CD4-positive, alpha-beta T cell treated with Interleukin-15 for 1 hour (primary cell): Measurements from ENCODE around the gene PTPRN2.
"Not testable (repeated sequence)": the region's sequence is repeated elsewhere in the genome, so short reads cannot be mapped to it uniquely, and the experiment has no call there.

Experiments
- DNase-seq: peaks from one replicate; pipeline ENCODE4 v3.0.0-alpha.2; 2020

Gene PTPRN2

GRCh38 chr7:158431941-158432347 is 155.7 kb downstream of the PTPRN2 start:
- DNase-seq, result no peak

DNA sequence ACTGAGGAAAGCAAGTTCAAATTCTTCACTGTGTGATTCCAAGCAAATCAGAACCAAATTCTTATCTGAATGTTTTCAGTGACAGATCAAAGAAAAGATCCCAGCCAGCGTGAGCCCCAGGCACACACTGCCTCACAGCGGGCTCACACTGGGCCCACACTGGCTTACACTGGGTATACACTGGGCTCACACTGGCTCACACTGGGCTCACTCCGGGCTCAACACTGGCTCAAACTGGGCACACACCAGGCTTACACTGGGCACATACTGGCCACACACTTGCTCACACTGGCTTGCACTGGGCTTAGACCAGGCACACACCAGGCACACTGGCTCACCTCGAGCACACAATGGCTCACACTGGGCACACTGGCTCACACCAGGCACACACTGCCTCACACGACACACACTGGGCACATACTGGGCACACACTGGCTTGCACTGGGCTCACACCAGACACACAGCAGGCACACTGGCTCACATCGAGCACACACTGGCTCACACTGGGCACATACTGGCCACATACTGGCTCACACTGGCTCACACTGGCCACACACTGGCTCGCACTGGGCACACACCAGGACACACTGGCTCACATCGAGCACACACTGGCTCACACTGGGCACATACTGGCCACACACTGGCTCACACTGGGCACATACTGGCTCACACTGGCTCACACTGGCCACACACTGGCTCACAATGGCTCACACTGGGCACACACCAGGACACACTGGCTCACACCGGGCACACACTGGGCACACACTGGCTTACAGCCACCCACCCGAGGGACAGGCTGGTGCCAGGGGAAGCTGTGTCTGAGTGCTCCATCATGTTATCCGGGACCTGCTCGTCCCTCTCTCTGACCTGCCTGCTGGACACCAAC is 156.3 kb downstream of the PTPRN2 start:
- no peak for DNase-seq

DNA sequence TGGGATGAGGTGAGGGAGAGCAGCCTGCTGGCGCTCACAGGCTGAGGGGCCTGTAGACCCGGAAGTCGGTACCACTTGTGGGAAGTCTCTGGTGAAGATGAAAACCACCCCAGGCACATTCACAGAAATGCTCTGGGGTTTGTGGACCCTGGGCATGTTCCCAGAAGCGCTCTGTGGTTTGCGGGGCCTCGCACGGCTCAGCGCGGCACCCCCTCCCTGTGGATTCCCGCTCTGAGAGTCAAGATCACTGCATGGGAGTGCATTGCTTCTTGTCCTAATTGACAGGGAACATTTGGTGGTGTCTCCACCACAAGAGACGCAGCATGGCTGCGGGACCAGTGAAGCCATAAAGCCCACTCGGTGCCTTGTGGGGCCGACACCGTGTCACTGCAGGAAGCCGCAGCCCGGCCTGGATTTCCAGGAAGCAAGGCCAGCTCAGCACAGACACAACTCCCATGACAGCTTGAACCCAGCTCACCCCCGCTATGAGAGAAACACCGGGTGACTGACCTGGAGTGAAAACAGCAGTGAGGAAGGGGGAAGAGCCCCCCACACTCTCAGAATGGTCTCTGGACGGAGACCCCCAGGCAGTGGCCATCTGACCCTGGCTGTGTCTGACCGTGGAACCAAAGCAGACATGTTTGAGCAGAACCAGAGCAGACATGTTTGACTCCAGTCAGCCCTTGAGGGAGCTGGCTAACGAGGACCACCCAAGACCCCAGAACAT is 157.2 kb downstream of the PTPRN2 start:
- no peak for DNase-seq

DNA sequence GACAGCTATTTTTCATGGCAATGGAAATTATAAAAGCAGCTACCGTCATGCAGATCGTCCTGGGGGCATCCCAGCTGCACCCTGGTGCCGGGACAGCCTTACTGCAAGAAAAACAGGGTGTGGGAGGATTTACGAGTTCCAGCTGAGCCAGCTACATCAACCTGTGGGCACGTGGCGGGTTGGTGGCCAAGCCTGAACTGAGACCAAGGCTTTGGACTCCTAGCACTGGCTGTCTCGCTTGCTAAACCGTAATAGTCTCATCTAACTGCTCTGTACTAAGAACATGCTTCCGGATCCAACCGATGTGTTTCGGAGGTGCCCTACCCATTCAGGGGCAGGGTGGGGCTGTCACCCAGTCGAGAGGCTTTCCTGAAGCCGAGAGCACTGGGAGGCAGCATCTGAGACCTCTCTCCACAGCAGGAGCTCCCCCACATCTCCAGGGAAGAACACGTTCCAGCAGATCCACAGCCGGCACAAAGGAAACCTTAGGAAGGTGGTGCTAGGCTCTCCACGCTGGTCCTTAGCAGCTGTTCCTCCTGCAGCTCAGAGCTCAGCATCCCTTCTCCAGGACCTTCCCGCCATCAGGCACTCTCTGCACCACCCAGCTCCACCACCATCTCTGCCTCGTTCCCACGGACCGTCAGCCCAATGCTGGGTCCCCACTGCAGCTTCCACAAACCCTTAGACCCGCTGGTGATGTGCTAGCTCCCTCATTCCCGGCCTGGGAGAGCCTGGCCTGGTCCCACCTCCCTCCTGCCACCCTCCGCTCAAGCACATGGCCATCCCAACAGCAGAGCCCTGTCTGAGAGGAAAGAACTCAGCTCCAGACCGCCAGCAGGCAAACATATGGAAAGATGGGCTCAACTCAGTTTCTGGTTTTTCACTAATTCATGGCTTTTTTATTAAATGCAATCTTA is 158.5 kb downstream of the PTPRN2 start:
- DNase-seq, result no peak

GRCh38 chr7:158428131-158428836 is 159.3 kb downstream of the PTPRN2 start:
- DNase-seq, result no peak

GRCh38 chr7:158425676-158426075 is 161.9 kb downstream of the PTPRN2 start:
- not testable (repeated sequence) for DNase-seq

GRCh38 chr7:158424531-158424930 is 163.1 kb downstream of the PTPRN2 start:
- no peak for DNase-seq

GRCh38 chr7:158424011-158424410 is 163.6 kb downstream of the PTPRN2 start:
- DNase-seq, result no peak

DNA sequence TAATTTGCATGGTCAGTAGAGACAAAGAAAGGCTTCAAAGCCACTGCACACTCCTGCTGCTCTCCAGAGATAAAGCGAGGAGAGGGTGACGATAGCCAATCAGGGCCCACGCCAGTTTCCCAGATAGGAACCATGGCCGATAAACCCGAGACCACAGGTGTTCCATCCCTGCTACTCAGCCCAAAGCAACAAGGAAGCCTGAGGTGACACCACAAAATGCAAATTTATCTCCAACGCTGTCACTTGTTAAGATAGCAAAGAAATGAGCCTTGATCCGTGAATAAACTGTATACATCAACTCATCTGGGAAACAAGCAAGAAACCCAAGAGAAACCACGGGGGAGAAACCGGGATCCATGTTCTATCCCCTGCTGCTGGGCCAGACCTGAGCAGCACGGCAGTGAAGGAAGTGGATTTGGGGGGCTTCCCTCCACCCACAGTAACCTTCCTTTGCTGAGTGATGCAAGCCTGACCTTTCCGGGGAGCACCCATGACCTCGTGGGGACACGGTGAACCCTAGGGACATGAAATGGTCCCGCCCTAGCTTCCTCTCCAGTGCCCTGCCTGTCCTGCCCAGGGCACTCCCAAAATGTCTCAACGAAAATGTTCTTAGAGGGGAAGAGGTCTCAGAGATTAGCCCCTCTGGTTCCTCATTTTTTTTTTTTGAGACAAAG is 164.6 kb downstream of the PTPRN2 start:
- DNase-seq, result no peak

- no peak for DNase-seq
Measured at GRCh38 chr7:158422196-158422886, 165.3 kb downstream of the PTPRN2 start.

DNA sequence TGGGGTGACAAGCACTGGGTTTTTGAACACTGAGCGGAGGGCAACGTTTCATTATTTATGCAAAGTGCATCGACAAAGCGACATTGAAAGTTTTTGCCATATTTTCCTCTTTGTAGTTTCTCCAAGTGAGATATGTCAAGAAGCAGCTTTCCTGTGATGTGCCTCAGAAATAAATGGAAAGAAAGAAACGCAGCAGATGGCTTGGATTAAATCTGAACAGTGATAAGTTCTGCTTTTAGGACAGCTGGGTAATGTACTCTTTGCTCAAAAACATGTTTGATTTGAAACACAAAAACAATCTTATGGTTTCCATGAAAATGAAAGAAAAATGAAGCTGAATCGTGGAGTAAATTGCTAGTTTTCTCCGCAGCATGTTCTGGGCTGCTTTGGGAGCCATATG is 166.3 kb downstream of the PTPRN2 start:
- no peak for DNase-seq

DNA sequence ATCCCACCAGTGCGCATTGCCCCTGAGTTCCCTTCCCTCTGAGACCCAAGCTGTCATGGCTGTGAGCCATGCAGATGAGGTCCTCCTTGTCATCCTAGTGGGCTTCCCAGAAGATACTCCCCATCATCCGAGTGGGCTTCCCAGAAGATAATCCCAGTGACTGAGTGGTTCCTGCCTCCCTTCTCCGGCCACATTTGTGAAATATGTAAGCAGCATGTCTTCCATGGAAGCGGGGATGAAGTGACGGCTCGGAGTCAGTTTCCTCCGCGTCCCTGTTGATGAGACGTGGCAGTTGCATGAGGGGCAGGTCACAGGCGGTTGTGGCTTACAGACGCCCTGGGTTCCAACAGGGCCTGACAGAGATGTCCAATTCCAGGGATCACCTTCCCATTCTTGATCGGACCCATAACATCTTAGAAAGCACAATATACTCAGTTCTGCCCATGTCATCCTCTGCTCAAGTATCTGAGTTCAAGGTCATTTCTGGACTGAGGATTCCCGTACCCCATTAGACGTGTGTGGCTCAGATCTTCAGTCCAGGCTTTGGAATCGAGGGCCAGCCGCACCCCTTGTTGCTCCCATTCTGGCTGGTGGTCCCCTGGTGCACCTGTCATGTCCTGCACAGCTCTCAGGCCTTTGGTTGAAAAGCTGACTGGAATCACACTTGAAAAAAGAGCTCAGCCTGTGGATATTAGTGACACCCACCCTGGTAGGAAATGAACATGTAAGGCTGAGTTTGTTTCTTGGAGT is 166.9 kb downstream of the PTPRN2 start:
- no peak for DNase-seq

DNA sequence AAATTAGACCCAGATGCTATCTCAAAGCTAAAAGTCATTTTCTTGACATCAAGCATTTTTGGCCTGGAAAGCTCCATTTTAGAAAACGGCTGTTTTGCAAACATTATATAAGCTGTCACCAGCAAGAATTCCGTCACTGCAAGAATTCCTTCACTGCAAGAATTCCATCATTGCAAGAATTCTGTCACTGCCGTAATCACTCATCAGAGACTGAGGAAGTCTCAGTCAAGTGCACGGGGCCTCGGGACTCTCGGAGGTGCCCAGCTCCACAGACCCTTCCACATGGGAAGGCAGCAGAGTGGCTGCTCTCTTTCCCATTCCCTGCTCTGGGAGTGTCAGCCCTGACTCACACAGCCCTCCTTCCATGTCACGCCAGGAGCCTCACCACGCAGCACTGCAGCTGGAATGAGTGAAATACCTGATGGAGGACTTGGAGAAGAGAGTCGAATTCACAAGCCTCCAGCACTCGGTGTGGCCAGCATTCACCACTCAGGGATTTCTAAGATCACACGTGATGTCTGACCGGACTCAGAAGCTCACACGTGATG is 168.3 kb downstream of the PTPRN2 start:
- no peak for DNase-seq

GRCh38 chr7:158418395-158418794 is 169.2 kb downstream of the PTPRN2 start:
- DNase-seq, result not testable (repeated sequence)

- no peak for DNase-seq
Measured at GRCh38 chr7:158416283-158416933, 171.2 kb downstream of the PTPRN2 start.

DNA sequence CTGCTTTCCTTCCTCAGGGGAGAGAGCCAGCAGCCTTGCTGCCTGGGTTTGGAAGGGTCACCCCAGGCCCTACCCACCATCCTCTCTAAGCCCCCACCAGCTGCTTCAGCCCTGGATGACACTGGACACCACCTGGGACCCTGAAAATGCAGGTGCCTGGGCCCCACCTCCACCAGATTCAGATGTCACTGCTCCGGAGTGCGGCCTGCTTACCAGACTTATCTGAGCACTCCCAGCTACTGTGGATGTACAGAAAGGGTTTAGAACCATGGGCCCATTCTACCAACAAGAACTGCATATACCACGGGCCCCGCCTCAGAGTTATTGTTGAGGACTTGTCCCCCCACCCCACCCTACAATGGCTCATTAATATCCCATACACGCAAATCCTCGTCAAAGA is 172.3 kb downstream of the PTPRN2 start:
- no peak for DNase-seq

DNA sequence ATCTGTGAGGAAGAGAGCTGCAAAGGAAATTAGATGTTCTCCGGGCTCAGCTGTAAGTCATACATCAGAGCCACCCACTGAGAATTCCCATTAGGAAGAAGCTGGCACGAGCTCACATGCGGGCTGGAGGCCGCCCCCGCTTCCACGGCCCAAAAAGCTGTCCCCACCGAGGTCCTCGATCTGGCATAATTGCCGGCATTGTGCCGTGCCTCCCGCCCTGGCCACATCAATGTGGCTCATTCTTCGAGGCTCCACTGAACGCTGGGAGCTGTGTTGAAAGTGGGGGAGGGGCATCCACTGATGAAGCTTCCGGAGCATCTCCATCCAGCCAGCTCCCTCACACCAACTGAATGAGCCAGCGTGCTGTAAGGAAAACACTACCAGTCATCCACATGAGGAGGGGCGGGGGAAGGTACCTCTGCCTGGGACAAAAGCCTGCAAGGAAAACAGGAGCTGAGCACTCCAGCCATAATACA is 173.1 kb downstream of the PTPRN2 start:
- no peak for DNase-seq

DNA sequence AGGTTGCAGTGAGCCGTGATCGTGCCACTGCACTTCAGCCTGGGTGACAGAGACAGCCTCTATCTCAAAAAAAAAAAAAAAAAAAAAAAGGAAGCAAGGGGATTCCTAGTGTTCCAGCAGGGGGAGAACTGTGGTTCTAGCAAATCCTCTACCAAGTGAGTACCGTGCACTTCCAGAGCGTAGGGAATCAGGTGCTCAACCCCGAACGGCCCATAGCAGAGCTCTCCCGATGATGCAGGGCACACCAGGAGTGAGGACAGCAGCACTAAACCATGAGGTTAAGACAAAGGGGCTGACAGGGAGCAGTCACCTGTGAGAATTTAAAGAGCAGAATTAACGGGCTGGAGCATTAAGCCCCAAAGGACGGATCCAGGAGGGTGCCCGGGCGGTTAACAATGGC is 173.6 kb downstream of the PTPRN2 start:
- DNase-seq, result no peak

DNA sequence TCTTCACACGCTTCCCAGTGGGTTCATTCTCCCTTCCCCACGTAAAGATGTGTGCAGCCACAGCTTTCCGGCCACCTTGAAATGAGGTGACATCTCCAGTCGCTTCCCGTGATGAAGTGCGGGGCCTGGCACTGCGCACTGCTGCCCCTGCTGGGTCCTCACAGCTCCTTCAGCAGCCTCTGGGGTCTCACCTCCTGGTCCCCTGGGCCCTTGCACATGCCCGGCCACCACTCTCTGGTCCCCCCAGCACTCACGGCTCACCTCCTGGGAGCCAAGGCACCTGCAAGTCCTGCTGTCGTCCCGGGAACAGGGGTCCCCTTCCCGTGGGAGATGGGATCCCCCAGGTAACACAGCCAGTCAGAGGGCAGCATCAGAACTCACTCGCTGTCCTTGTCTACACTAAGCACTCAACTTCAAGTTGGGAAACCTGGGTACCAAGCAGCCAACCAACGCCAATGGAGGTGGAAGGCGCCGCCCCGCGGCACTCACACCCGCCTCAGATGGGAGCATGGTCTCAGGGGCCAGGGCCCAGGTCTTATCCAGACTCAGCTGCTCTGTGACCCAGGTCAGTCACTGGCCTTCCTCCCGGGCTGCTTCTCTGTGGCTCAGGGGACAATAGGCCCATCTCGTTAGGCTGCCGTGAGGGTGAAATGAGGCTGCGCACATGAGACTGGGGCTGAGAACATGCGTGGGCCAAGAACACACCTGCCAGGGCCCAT is 176.2 kb downstream of the PTPRN2 start:
- peak; percentile 12 for DNase-seq
